ACC112 (cell line): ENCODE data around the gene GRIN3B.

Source experiments
- H2AFZ ChIP-seq: fragments of 200-600 bp; sonication (generic); one replicate; pipeline ENCODE4 v1.6.0; 2017; ENCODE audit warnings: antibody characterized with exemption, low read length; ENCODE audit not compliant: unreplicated experiment
- H3K27ac ChIP-seq: fragments of 200-600 bp; sonication (generic); 2 replicates; pipeline ENCODE4 v1.5.1; 2014; ENCODE audit warnings: low read depth, mild to moderate bottlenecking, antibody characterized with exemption, low read length, moderate library complexity
- H3K27me3 ChIP-seq: fragments of 200-600 bp; sonication (generic); 2 replicates; pipeline ENCODE4 v1.6.1; 2014; ENCODE audit warnings: mild to moderate bottlenecking, antibody characterized with exemption, low read length, moderate library complexity, mixed read lengths; ENCODE audit not compliant: insufficient read depth
- H3K36me3 ChIP-seq: fragments of 200-600 bp; sonication (generic); 2 replicates; pipeline ENCODE4 v1.6.1; 2016; ENCODE audit warnings: mild to moderate bottlenecking, antibody characterized with exemption, low read length, moderate library complexity, mixed read lengths; ENCODE audit not compliant: insufficient read depth
- H3K4me1 ChIP-seq: fragments of 200-600 bp; sonication (generic); one replicate; pipeline ENCODE4 v1.6.1; 2016; ENCODE audit warnings: low read length, mixed read lengths; ENCODE audit not compliant: insufficient read depth, unreplicated experiment, control insufficient read depth
- H3K4me3 ChIP-seq: fragments of 200-600 bp; sonication (generic); 2 replicates; pipeline ENCODE4 v1.5.1; 2014; ENCODE audit warnings: mild to moderate bottlenecking, low read depth, low read length
- H3K79me2 ChIP-seq: fragments of 200-600 bp; sonication (generic); one replicate; pipeline ENCODE4 v1.6.0; 2016; ENCODE audit warnings: low read length; ENCODE audit not compliant: control insufficient read depth, unreplicated experiment, insufficient read depth

GRIN3B gene

GRCh38 chr19:1010586-1011510 is 10.6 kb downstream of the GRIN3B start:
- Histone ChIP-seq H3K4me3 (no peak overlapping the region), H3K79me2 (peaks cover 25% of the 10 kb centered on the region), H3K27ac (no peak overlapping the region), H3K27me3 (no peaks in the 10 kb centered on the region), H3K4me1 (no peaks in the 10 kb centered on the region), H3K36me3 (no peaks in the 10 kb centered on the region), H2AFZ (no peak overlapping the region)

- Histone ChIP-seq H3K4me3 (no peak overlapping the region), H3K4me1 (peaks cover 8% of the 10 kb centered on the region), H3K27me3 (no peaks in the 10 kb centered on the region), H3K79me2 (peaks cover 35% of the 10 kb centered on the region), H3K27ac (no peak overlapping the region), H2AFZ (no peak overlapping the region), H3K36me3 (no peaks in the 10 kb centered on the region)
Measured at GRCh38 chr19:1011831-1012333, 11.7 kb downstream of the GRIN3B start.

GRCh38 chr19:1012334-1012733 is 12.1 kb downstream of the GRIN3B start:
- Histone ChIP-seq H2AFZ (no peak overlapping the region), H3K79me2 (peaks cover 40% of the 10 kb centered on the region), H3K4me3 (no peak overlapping the region), H3K36me3 (no peaks in the 10 kb centered on the region), H3K27me3 (no peaks in the 10 kb centered on the region), H3K4me1 (peaks cover 12% of the 10 kb centered on the region), H3K27ac (no peak overlapping the region)

- Histone ChIP-seq H3K79me2 (peaks cover 48% of the 10 kb centered on the region), H3K36me3 (no peaks in the 10 kb centered on the region), H2AFZ (no peak overlapping the region)
Measured at GRCh38 chr19:1013218-1013617, 13.0 kb downstream of the GRIN3B start.

GRCh38 chr19:1014161-1015060 is 14.2 kb downstream of the GRIN3B start:
- peaks cover 60% of the 10 kb centered on the region for H3K79me2 ChIP-seq
- no peaks in the 10 kb centered on the region for H3K27me3 ChIP-seq
- no peak overlapping the region for H3K27ac ChIP-seq
- no peak overlapping the region for H2AFZ ChIP-seq
- H3K4me1 ChIP-seq = peaks cover 27% of the 10 kb centered on the region
- H3K4me3 ChIP-seq = no peak overlapping the region
- H3K36me3 ChIP-seq = no peaks in the 10 kb centered on the region

More at GRCh38 chr19:1013218-1013617, 13.0 kb downstream of the GRIN3B start:
- Histone ChIP-seq H3K4me3 (no peak overlapping the region), H3K27ac (no peak overlapping the region), H3K27me3 (no peaks in the 10 kb centered on the region), H3K4me1 (peaks cover 21% of the 10 kb centered on the region)

- Histone ChIP-seq H3K4me1 (peaks cover 27% of the 10 kb centered on the region), H3K4me3 (no peak overlapping the region), H3K27ac (no peak overlapping the region), H3K27me3 (no peaks in the 10 kb centered on the region), H3K79me2 (peaks cover 69% of the 10 kb centered on the region), H3K36me3 (no peaks in the 10 kb centered on the region), H2AFZ (no peak overlapping the region)
Measured at GRCh38 chr19:1015061-1015781, 15.0 kb downstream of the GRIN3B start.

GRCh38 chr19:1015782-1016646 is 15.8 kb downstream of the GRIN3B start:
- H3K4me1 ChIP-seq = peaks cover 27% of the 10 kb centered on the region
- no peak overlapping the region for H3K4me3 ChIP-seq
- H3K27me3 ChIP-seq = no peaks in the 10 kb centered on the region
- H3K36me3 ChIP-seq = no peaks in the 10 kb centered on the region
- peak overlapping the region; percentile 23; the same call in 1 of the 2 replicates for H3K27ac ChIP-seq
- H2AFZ ChIP-seq = no peak overlapping the region
- H3K79me2 ChIP-seq = peaks cover 74% of the 10 kb centered on the region

GRCh38 chr19:1016647-1017114 is 16.5 kb downstream of the GRIN3B start:
- Histone ChIP-seq H2AFZ (no peak overlapping the region), H3K4me3 (0 out of 2 replicates have a peak overlapping the region, but pooled peaks have one; percentile 29), H3K4me1 (peaks cover 27% of the 10 kb centered on the region), H3K27ac (peak overlapping the region; percentile 35; the same call in 1 of the 2 replicates), H3K79me2 (peaks cover 74% of the 10 kb centered on the region), H3K27me3 (no peaks in the 10 kb centered on the region), H3K36me3 (no peaks in the 10 kb centered on the region)

- Histone ChIP-seq H3K4me3 (peak overlapping the region; percentile 29; the same call in 1 of the 2 replicates), H3K27ac (peak overlapping the region; percentile 35; the same call in 1 of the 2 replicates), H3K4me1 (peaks cover 27% of the 10 kb centered on the region), H3K36me3 (no peaks in the 10 kb centered on the region), H3K79me2 (peaks cover 74% of the 10 kb centered on the region), H3K27me3 (no peaks in the 10 kb centered on the region), H2AFZ (no peak overlapping the region)
Measured at GRCh38 chr19:1017115-1017905, 17.1 kb downstream of the GRIN3B start.
